Stimulated activated CD4-positive, alpha-beta T cell treated with anti-CD3 and anti-CD28 coated beads, TNF-alpha, amount 100 ng/mL, for 48 hours (primary cell): ENCODE results near the gene RABEPK.
"Not testable (repeated sequence)": the region's sequence is repeated elsewhere in the genome, so short reads cannot be mapped to it uniquely, and the experiment has no call there.

ENCODE experiments used
- DNase-seq, 3 donors: peaks; one replicate each; pipeline ENCODE4 v3.0.0-alpha.2; 2020; ENCODE audit warnings: low read depth in 3 of 3

RABEPK gene, protein sequence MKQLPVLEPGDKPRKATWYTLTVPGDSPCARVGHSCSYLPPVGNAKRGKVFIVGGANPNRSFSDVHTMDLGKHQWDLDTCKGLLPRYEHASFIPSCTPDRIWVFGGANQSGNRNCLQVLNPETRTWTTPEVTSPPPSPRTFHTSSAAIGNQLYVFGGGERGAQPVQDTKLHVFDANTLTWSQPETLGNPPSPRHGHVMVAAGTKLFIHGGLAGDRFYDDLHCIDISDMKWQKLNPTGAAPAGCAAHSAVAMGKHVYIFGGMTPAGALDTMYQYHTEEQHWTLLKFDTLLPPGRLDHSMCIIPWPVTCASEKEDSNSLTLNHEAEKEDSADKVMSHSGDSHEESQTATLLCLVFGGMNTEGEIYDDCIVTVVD

DNA sequence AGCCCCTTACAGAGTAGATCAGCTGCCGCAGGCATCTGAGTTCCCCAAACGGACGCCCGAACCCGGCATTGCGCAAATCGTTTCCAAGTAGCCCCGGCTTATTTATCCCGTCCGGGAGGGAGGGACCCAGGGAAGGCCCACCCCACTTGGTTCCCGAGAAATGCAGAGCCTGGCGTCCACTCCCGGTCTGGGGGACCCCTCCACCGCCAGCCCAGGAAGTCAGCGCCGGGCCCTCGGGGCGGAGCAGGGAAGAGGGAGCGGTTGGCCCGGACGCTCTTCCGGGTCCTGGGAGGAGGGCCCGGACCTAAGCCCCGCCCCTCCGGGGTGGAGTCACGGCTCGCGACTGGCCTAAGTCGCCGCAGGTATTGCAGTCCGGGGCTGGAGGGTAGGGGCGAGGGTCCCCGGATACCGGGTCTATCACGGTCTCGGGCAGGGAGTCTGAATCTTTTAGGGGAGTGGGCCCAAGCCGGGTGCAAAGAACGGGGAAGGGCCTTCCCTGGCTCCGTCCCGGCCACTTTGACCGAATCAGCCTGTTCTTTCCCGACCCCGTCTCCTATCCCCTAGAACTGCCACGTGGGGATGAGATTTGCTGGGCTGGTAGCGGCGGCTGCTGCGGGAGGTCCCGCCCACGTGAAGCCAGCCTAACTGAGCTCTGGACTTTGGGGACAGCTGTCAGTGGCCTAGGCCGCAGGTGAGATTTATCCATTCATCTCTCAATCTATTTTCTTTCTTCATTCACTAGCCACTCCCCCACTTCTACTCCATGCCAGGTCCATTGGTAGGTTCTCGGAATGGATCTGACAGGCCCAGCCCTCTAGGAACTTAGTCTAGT lies at the start of gene RABEPK:
Gene RABEPK, plus strand, starts transcription at position 327 of the 832 bp plus-strand sequence. CDS start 2,472 bp downstream, outside the sequence.
- peak; percentile 79 to 92 (median 79) for DNase-seq

- DNase-seq, result no peak
Observed at GRCh38 chr9:125151730-125152129, 48.6 kb upstream of the RABEPK start.

GRCh38 chr9:125153712-125154367 lies 46.5 kb upstream of the RABEPK start:
- no peak for DNase-seq

DNA sequence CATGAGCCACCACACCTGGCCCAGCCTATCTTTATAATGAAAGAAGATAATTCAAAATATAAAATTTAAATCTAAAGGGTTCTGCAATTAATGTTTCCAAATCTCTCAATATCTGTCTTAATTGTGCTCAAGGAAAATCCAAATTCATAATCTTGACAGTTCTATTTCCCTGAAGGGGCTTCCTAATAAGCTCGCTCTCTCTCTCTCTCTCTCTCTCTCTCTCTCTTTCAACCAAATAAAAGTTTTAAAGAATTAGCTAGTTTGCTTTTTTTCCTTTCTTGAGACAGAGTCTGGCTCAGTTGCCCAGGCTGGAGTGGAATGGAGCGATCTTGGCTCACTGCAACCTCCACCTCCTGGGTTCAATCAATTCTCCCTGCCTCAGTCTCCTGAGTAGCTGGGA lies 43.8 kb upstream of the RABEPK start:
- no peak for DNase-seq

DNA sequence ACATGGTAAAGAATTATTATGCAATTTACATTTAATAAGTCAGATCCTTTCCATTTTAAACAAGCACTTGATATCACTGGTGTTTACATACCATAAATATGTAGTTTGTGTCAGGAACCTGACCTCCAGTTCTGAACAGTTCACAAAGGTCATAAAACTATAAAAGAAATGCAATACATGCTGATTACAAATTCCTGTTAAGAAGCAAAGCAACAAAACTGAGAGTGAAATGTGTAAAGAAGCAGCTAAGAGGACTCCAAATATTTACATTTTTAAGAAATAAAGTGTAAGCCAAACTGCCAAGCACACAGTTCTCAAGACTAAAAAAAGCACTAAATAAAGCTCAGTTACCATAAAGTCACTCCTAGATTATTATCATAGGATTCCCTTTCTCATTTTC lies 39.6 kb upstream of the RABEPK start:
- DNase-seq, result no peak

- DNase-seq, result no peak
Observed at GRCh38 chr9:125161284-125161918, 38.9 kb upstream of the RABEPK start.

DNA sequence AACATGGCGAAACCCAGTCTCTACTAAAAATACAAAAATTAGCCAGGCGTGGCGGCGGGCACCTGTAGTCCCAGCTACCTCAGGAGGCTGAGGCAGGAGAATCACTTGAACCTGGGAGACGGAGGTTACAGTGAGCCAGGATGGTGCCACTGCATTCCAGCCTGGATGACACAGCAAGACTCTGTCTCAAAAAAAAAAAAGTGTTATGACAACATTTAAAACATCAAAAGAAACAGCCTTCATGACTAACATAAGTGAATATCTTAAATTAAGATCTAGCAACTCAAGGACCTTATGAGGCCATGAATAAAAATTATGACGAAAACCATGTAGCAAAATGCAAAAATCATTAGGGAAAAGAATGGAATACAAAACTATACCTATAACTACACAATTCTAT lies 37.5 kb upstream of the RABEPK start:
- not testable (repeated sequence) for DNase-seq

- DNase-seq, result no peak
Observed at GRCh38 chr9:125166762-125167161, 33.6 kb upstream of the RABEPK start.

DNA sequence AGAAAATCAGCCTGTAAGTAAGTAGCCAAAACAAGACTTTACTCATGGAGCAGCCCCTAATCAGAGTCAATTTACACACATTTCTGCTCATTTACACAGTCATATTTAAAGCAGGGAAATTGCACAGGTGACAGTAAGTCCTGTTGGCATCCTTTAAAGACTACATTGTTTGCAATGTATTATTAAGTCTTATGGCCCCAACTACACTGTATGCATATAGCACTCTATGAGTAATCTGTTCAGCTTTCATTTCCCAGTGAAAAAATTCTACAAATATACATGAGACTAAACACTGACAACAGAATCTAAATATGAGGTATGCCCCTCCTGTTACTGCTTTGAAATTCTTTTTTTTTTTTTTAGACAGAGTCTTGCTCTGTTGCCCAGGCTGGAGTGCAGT lies 30.4 kb upstream of the RABEPK start:
- DNase-seq, result no peak

DNA sequence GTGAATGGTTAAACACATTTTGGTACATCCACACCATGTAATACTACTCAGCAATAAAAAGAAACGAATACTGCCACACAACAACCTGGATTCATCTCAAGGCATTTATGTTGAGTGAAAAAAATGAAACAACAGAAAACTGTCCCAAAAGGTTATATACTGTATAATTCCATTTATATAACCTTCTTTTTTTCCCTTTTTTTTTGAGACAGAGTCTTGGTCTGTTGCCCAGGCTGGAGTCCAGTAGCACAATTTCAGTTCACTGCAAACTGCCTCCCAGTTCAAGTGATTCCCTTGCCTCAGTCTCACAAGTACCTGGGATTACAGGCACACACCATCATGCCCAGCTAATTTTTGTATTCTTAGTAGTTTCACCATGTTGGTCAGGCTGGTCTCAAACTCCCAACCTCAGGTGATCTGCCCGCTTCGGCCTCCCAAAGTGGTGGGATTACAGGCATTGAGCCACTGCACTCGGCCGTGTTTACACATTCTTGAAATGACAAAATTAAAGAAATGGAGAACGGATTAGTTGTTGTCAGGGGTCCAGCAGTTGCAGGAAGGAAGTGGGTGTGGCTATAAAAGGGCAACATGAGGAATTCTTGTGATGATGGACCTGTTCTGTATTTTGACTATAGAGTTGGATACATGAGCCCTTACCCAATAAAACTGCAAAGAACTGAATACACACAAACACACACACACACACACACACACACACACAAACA lies 28.1 kb upstream of the RABEPK start:
- no peak for DNase-seq

GRCh38 chr9:125176636-125177035 lies 23.7 kb upstream of the RABEPK start:
- no peak for DNase-seq

- DNase-seq, result no peak
Observed at GRCh38 chr9:125177888-125178287, 22.5 kb upstream of the RABEPK start.

DNA sequence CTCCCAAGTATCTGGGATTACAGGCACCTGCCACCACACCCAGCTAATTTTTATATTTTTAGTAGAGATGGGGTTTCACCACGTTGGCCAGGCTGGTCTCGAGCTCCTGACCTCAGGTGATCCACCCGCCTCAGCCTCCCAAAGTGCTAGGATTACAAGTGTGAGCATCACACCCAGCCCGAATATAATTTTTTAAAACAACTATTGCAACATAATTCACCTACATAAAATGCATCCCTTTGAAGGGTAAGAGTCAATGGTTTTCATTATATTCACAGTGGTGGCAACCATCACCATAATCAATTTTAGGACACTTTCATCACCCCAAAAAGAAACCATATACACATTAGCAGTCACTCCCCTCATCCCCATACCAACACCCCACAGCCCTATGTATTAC lies 20.6 kb upstream of the RABEPK start:
- not testable (repeated sequence) for DNase-seq

GRCh38 chr9:125180876-125181275 lies 19.5 kb upstream of the RABEPK start:
- no peak for DNase-seq

DNA sequence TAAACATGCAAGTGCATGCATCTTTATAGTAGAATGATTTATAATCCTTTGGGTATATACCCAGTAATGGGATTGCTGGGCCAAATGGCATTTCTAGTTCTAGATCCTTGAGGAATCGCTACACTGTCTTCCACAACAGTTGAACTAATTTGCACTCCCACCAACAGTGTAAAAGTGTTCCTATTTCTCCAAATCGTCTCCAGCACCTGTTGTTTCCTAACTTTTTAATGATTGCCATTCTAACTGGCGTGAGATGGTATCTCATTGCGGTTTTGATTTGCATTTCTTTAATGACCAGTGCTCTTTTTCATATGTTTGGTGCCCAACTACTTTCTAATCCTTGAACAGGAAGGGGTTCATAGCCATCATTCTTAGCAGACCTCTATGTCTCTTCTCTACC lies 18.6 kb upstream of the RABEPK start:
- not testable (repeated sequence) for DNase-seq

GRCh38 chr9:125183054-125183453 lies 17.3 kb upstream of the RABEPK start:
- DNase-seq, result no peak

GRCh38 chr9:125183561-125183960 lies 16.8 kb upstream of the RABEPK start:
- DNase-seq, result no peak

- DNase-seq, result peak in 1 of 3 donors; percentile 21
Observed at GRCh38 chr9:125189011-125189360, 11.4 kb upstream of the RABEPK start.

DNA sequence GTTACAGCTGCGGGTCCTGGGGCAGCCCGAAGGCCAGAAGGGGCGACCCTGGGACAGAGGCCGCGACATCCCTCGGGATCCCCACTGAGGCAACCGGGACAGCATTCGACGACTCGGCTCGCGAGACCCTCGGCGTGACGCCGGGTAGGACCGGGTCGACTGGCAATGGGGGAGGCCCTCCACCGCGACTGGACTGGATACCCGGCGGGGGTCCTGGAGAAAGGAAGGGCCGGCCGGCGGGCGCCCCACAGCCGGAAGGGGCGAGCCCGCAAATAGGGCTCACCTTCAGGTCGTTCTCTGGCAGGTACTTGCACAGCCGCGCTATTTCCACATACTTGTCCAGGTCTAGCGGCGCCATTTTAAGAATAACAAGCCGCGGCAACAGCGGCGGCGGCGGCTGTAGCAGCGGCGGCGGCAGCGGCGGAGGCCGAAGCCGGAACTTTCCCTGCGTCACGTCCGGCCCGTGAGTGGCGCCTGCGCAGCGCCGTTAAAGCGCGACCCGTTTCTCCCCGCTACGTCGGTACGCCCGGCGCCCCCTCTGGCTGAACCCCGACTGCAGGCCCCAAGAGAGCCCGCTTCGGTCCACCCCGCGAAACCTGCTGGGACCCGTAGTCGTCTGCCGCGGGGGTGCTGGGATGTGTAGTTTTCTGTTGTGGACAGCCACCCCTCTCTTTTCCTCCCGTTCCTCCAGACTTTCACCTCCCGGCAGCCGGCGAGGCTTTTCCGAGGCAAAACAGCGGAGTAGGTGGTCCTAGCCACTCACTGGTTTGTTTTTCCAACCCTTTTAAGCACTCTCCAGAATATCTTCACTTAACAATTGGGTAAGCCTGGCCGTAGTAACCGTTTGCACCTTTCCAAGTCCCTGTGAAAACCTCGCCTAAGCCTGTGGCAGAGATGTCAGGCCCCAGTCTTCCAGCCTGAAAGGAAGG lies 10.7 kb upstream of the RABEPK start, which contains the start of gene PPP6C:
Gene PPP6C, minus strand, starts transcription at position 443 of the 929 bp plus-strand sequence. Its CDS starts 85 bp downstream, at position 358.
- peak; percentile 97 to 98 (median 97) for DNase-seq

GRCh38 chr9:125190361-125190801 lies 10.0 kb upstream of the RABEPK start:
- no peak for DNase-seq
